ENCODE data around the gene MFRP.

DNA sequence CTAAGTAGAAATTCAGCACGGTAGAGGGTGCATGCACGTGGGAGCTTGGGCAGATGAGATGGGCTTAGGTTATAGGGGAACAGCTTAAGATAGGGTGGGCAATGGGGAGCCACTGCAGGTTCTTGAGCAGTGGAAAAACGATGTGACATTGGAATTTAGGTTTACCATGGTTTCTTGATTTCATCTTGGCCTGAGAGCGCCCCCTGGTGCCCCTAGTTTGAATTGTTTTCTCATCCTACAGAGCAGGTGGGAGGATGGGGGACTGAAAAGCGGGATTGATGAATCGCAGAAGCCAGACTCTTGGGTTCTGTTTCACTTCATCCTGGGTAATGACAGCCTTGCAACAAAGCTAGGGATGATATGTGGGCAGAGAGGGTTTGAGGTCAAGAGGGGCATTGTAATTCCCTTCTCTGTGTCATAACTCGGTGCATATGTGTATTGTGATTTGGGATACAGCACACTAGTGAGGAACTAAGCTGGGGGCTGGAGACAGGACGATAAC lies 22.9 kb downstream of the MFRP start:
- TF ChIP-seq EZH2 (IDR thresholded peaks at IDR 0.05; ENCODE audit: borderline replicate concordance, low read depth, low read length) (no peak), SMARCC2 (IDR thresholded peaks at IDR 0.05; ENCODE audit: low read depth) (no peak), CTCF (IDR thresholded peaks at IDR 0.05 in 2 of 3, conservative IDR thresholded peaks at IDR 0.05 in 1 of 3; ENCODE audit: insufficient read depth in 2 of 3, low read depth in 1 of 3, low read length in 3 of 3) (peak; percentile 83 to 94 (median 88)), POLR2AphosphoS5 (IDR thresholded peaks at IDR 0.05; ENCODE audit: control insufficient read depth, insufficient read depth, low read depth, low read length) (no peak), PHF8 (IDR thresholded peaks at IDR 0.05; ENCODE audit: borderline replicate concordance, low read length) (no peak), SPI1 (IDR thresholded peaks at IDR 0.05; ENCODE audit: borderline replicate concordance, low read depth, low read length) (no peak), IRF9 (tag; IDR thresholded peaks at IDR 0.05) (no peak), TBP (optimal IDR thresholded peaks at IDR 0.05; ENCODE audit: low read depth, low read length) (no peak), POLR2A (conservative IDR thresholded peaks at IDR 0.05) (no peak)

Data from K562 (cell line).